Neural crest cell (in vitro differentiated cells): ENCODE measurements around the gene TSEN15. TPM values are rescaled to one million over a fixed set of nuclear protein-coding genes. Genes with fewer than 3 reads are reported as not detected.

Experiments
- DNase-seq: peaks from one replicate; pipeline ENCODE4 v3.0.0; 2021; ENCODE audit warnings: low read depth, mixed read lengths, low spot score
- H3K27ac Mint-ChIP-seq: one replicate; pipeline ENCODE4 v1.8.0; 2021; ENCODE audit warnings: mild to moderate bottlenecking, mixed read lengths; ENCODE audit not compliant: unreplicated experiment
- H3K27me3 Mint-ChIP-seq: 2 replicates; pipeline ENCODE4 v1.8.0; 2021; ENCODE audit warnings: low read depth, mild to moderate bottlenecking, mixed read lengths
- H3K36me3 Mint-ChIP-seq: 2 replicates; pipeline ENCODE4 v1.8.0; 2021; ENCODE audit warnings: low read depth, mild to moderate bottlenecking, mixed read lengths
- H3K4me1 Mint-ChIP-seq: 2 replicates; pipeline ENCODE4 v1.8.0; 2021; ENCODE audit warnings: mixed read lengths
- H3K4me3 Mint-ChIP-seq: one replicate; pipeline ENCODE4 v1.8.0; 2021; ENCODE audit warnings: mild to moderate bottlenecking, mixed read lengths
- H3K9me3 Mint-ChIP-seq: 2 replicates; pipeline ENCODE4 v1.8.0; 2021; ENCODE audit warnings: mixed read lengths
- CTCF ChIP-seq: fragments of 200-600 bp; sonication (generic); conservative IDR thresholded peaks from 2 replicates; pipeline ENCODE4 v1.5.0; 2021; ENCODE audit warnings: antibody characterized with exemption, mild to moderate bottlenecking
- total RNA-seq: library from RNA; stranded (reverse); gene quantifications from 2 replicates; pipeline ENCODE4 v1.2.1, GENCODE V29; 2021

The TSEN15 gene
- total RNA-seq, 1 donor from 2014 or later = 50.5 TPM

GRCh38 chr1:184019506-184019905 is 32.0 kb upstream of the TSEN15 start:
- Mint-ChIP-seq H3K4me3 (no peak overlapping the region), H3K9me3 (no peaks in the 10 kb centered on the region), H3K27ac (no peak overlapping the region), H3K27me3 (no peaks in the 10 kb centered on the region), H3K4me1 (peaks cover 60% of the 10 kb centered on the region), H3K36me3 (no peaks in the 10 kb centered on the region)
- no peak for TF ChIP-seq CTCF
- no peak for DNase-seq

GRCh38 chr1:184020328-184020727 is 31.2 kb upstream of the TSEN15 start:
- peak overlapping the region; percentile 53 for H3K27ac Mint-ChIP-seq
- H3K4me3 Mint-ChIP-seq = peak overlapping the region; percentile 17
- H3K4me1 Mint-ChIP-seq = peaks cover 67% of the 10 kb centered on the region
- no peak for DNase-seq
- H3K27me3 Mint-ChIP-seq = no peaks in the 10 kb centered on the region
- no peaks in the 10 kb centered on the region for H3K9me3 Mint-ChIP-seq
- no peak for TF ChIP-seq CTCF
- H3K36me3 Mint-ChIP-seq = no peaks in the 10 kb centered on the region

- H3K4me1 Mint-ChIP-seq = peaks cover 72% of the 10 kb centered on the region
- no peak for TF ChIP-seq CTCF
Observed at GRCh38 chr1:184020855-184021254, 30.7 kb upstream of the TSEN15 start.

GRCh38 chr1:184021728-184022127 is 29.8 kb upstream of the TSEN15 start:
- H3K4me3 Mint-ChIP-seq = no peak overlapping the region
- peaks cover 77% of the 10 kb centered on the region for H3K4me1 Mint-ChIP-seq
- no peak for TF ChIP-seq CTCF
- no peaks in the 10 kb centered on the region for H3K36me3 Mint-ChIP-seq
- no peaks in the 10 kb centered on the region for H3K27me3 Mint-ChIP-seq
- no peak overlapping the region for H3K27ac Mint-ChIP-seq
- no peaks in the 10 kb centered on the region for H3K9me3 Mint-ChIP-seq
- no peak for DNase-seq

More at GRCh38 chr1:184020855-184021254, 30.7 kb upstream of the TSEN15 start:
- DNase-seq = no peak
- Mint-ChIP-seq H3K36me3 (no peaks in the 10 kb centered on the region), H3K27ac (peak overlapping the region; percentile 53), H3K4me3 (no peak overlapping the region), H3K9me3 (no peaks in the 10 kb centered on the region), H3K27me3 (no peaks in the 10 kb centered on the region)

- Mint-ChIP-seq H3K36me3 (no peaks in the 10 kb centered on the region), H3K27me3 (no peaks in the 10 kb centered on the region), H3K27ac (peak overlapping the region; percentile 73), H3K9me3 (no peaks in the 10 kb centered on the region), H3K4me1 (peaks cover 71% of the 10 kb centered on the region), H3K4me3 (peak overlapping the region; percentile 33)
- DNase-seq = no peak
- TF ChIP-seq CTCF = no peak
Observed at GRCh38 chr1:184022668-184023067, 28.9 kb upstream of the TSEN15 start.

- no peak overlapping the region for H3K27ac Mint-ChIP-seq
- H3K4me3 Mint-ChIP-seq = peak overlapping the region; percentile 33
- peaks cover 71% of the 10 kb centered on the region for H3K4me1 Mint-ChIP-seq
- DNase-seq = no peak
- H3K9me3 Mint-ChIP-seq = no peaks in the 10 kb centered on the region
- no peaks in the 10 kb centered on the region for H3K27me3 Mint-ChIP-seq
- no peaks in the 10 kb centered on the region for H3K36me3 Mint-ChIP-seq
- TF ChIP-seq CTCF = no peak
Observed at GRCh38 chr1:184023171-184023570, 28.4 kb upstream of the TSEN15 start.
